H1 (cell line): Measurements from ENCODE around the gene EGF. TPM values are rescaled to one million over a fixed set of nuclear protein-coding genes. Genes with fewer than 3 reads are reported as not detected.

Experiments
- CTCF ChIA-PET: fragments of 300-600 bp; sonication (Branson Sonifier 250); formaldehyde crosslinking; loops from one replicate; lab custom pipeline; 2021; ENCODE audit not compliant: partially characterized antibody; lab: Charles Lee
- POLR2A ChIA-PET: fragments of 300-600 bp; sonication (Branson Sonifier 250); formaldehyde crosslinking; loops from one replicate; lab custom pipeline; 2021; ENCODE audit warnings: inconsistent platforms; ENCODE audit not compliant: partially characterized antibody; lab: Charles Lee
- DNase-seq, 2 experiments: peaks; one replicate each; pipeline versions ENCODE4 v3.0.0 to v3.0.0-alpha.2; 2010 to 2022; ENCODE audit warnings: low spot score in 2 of 2, low read depth in 1 of 2, mixed read lengths in 1 of 2
- FAIRE-seq: peaks from 2 replicates; lab custom pipeline; 2011; peaks lifted over from hg19 to GRCh38; lab: Jason Lieb, UNC
- H2AFZ ChIP-seq: 2 replicates; pipeline ENCODE4 v1.8.1; 2012; ENCODE audit warnings: low read length, inconsistent platforms
- H2AK5ac ChIP-seq: 2 replicates; pipeline ENCODE4 v1.6.1; 2013; ENCODE audit warnings: low read depth, low read length
- H2BK120ac ChIP-seq: replicated peaks from 2 replicates; pipeline ENCODE3; 2013; ENCODE audit warnings: low read depth, low read length, inconsistent platforms
- H2BK12ac ChIP-seq: 2 replicates; pipeline ENCODE4 v1.6.1; 2013; ENCODE audit warnings: low read depth, low read length
- H2BK15ac ChIP-seq: 2 replicates; pipeline ENCODE4 v1.6.1; 2013; ENCODE audit warnings: low read length
- H2BK20ac ChIP-seq: 2 replicates; pipeline ENCODE4 v1.6.1; 2013; ENCODE audit warnings: low read length
- H2BK5ac ChIP-seq: 2 replicates; pipeline ENCODE4 v1.6.1; 2013; ENCODE audit warnings: low read depth, low read length
- H3K14ac ChIP-seq: 2 replicates; pipeline ENCODE4 v1.6.1; 2013; ENCODE audit warnings: inconsistent platforms; ENCODE audit not compliant: insufficient read length
- H3K18ac ChIP-seq: 2 replicates; pipeline ENCODE4 v1.6.1; 2013; ENCODE audit warnings: low read length; ENCODE audit errors: extremely low read depth
- H3K23ac ChIP-seq: 2 replicates; pipeline ENCODE4 v1.6.1; 2013; ENCODE audit warnings: inconsistent platforms; ENCODE audit not compliant: insufficient read length
- H3K23me2 ChIP-seq: 2 replicates; pipeline ENCODE4 v1.6.1; 2013; ENCODE audit warnings: low read depth, low read length
- H3K27ac ChIP-seq: 2 replicates; pipeline ENCODE4 v1.6.1; 2011; ENCODE audit warnings: low read depth, low read length, inconsistent platforms
- H3K27me3 ChIP-seq, 4 experiments: replicated peaks in 1 of 4; 1 replicate in 1 of 4; 2 replicates in 3 of 4; pipeline versions ENCODE4 v1.6.1 to v1.8.1; 2011 to 2013; ENCODE audit warnings: low read length in 3 of 4, mild to moderate bottlenecking in 3 of 4, inconsistent platforms in 2 of 4, mixed read lengths in 2 of 4, moderate library complexity in 1 of 4; ENCODE audit not compliant: control insufficient read depth in 3 of 4, insufficient read depth in 3 of 4; ENCODE audit errors: extremely low read depth in 1 of 4
- H3K36me3 ChIP-seq, 4 experiments: 2 replicates each; pipeline versions ENCODE4 v1.6.1 to v1.8.1; 2011 to 2013; ENCODE audit warnings: mild to moderate bottlenecking in 4 of 4, low read length in 3 of 4, moderate library complexity in 2 of 4, control low read depth in 1 of 4, inconsistent platforms in 1 of 4; ENCODE audit not compliant: insufficient read depth in 4 of 4, control insufficient read depth in 2 of 4
- H3K4ac ChIP-seq: replicated peaks from 2 replicates; pipeline ENCODE3; 2013; ENCODE audit warnings: low read length, low read depth, mixed read lengths, inconsistent platforms; ENCODE audit not compliant: insufficient read length
- H3K4me1 ChIP-seq, 4 experiments: replicated peaks in 1 of 4; 1 replicate in 1 of 4; 2 replicates in 3 of 4; pipeline versions ENCODE4 v1.6.1 to v1.8.1; 2011 to 2013; ENCODE audit warnings: low read length in 3 of 4, inconsistent platforms in 2 of 4, mixed read lengths in 1 of 4; ENCODE audit not compliant: insufficient read depth in 4 of 4, control insufficient read depth in 3 of 4
- H3K4me2 ChIP-seq, 2 experiments: 2 replicates each; pipeline versions ENCODE4 v1.6.1 to v1.8.1; 2011 to 2013; ENCODE audit warnings: low read depth in 2 of 2, low read length in 2 of 2, control low read depth in 1 of 2, inconsistent platforms in 1 of 2, mild to moderate bottlenecking in 1 of 2; ENCODE audit not compliant: insufficient read depth in 1 of 2
- H3K4me3 ChIP-seq, 4 experiments: fragments of 200-600, 300-600 bp in 1 of 4; sonication (generic), shearing (Covaris generic), sonication (Bioruptor Twin) in 1 of 4; 2 replicates each; pipeline versions ENCODE4 v1.5.1 to v1.8.1; 2011 to 2016; ENCODE audit warnings: low read length in 4 of 4, low read depth in 3 of 4, control low read depth in 2 of 4, inconsistent platforms in 2 of 4, mild to moderate bottlenecking in 2 of 4, mixed read lengths in 1 of 4, moderate library complexity in 1 of 4; ENCODE audit not compliant: insufficient read depth in 2 of 4; ENCODE audit errors: extremely low read depth in 1 of 4
- H3K56ac ChIP-seq: replicated peaks from 2 replicates; pipeline ENCODE3; 2013; ENCODE audit warnings: low read depth, mild to moderate bottlenecking, mixed read lengths, low read length, inconsistent platforms; ENCODE audit not compliant: insufficient read length
- H3K79me1 ChIP-seq: 2 replicates; pipeline ENCODE4 v1.6.1; 2013; ENCODE audit warnings: low read depth, low read length, control low read depth
- H3K79me2 ChIP-seq, 2 experiments: 2 replicates each; pipeline versions ENCODE4 v1.6.1 to v1.8.1; 2012 to 2013; ENCODE audit warnings: low read length in 2 of 2, mild to moderate bottlenecking in 2 of 2, inconsistent platforms in 1 of 2; ENCODE audit not compliant: insufficient read depth in 2 of 2, control insufficient read depth in 1 of 2
- H3K9ac ChIP-seq, 4 experiments: replicated peaks in 1 of 4; 1 replicate in 1 of 4; 2 replicates in 3 of 4; pipeline versions ENCODE4 v1.6.1 to v1.8.1; 2011 to 2013; ENCODE audit warnings: low read depth in 3 of 4, low read length in 3 of 4, control low read depth in 2 of 4, mild to moderate bottlenecking in 2 of 4, moderate library complexity in 2 of 4, inconsistent platforms in 1 of 4; ENCODE audit errors: extremely low read depth in 1 of 4
- H3K9me3 ChIP-seq, 2 experiments: 2 replicates each; pipeline versions ENCODE4 v1.6.1 to v1.8.1; 2012 to 2013; ENCODE audit warnings: mild to moderate bottlenecking in 2 of 2, moderate library complexity in 2 of 2, control low read depth in 1 of 2, inconsistent platforms in 1 of 2, low read depth in 1 of 2, low read length in 1 of 2, mixed read lengths in 1 of 2; ENCODE audit not compliant: insufficient read depth in 2 of 2
- H4K20me1 ChIP-seq, 2 experiments: replicated peaks in 1 of 2; 2 replicates each; pipeline versions ENCODE3 to v1.8.1; 2011 to 2013; ENCODE audit warnings: inconsistent platforms in 2 of 2, low read length in 2 of 2, mild to moderate bottlenecking in 1 of 2; ENCODE audit not compliant: insufficient read depth in 2 of 2, control insufficient read depth in 1 of 2
- H4K5ac ChIP-seq: 2 replicates; pipeline ENCODE4 v1.6.1; 2013; ENCODE audit warnings: low read length, low read depth, mixed read lengths, inconsistent platforms; ENCODE audit not compliant: insufficient read length
- H4K8ac ChIP-seq: 2 replicates; pipeline ENCODE4 v1.8.0; 2013; ENCODE audit warnings: mild to moderate bottlenecking, moderate library complexity, low read length, inconsistent platforms; ENCODE audit not compliant: insufficient read depth; ENCODE audit errors: extremely low read depth
- H4K91ac ChIP-seq: replicated peaks from 2 replicates; pipeline ENCODE3; 2013; ENCODE audit warnings: low read length, mixed read lengths, inconsistent platforms; ENCODE audit not compliant: insufficient read length
- ATF3 ChIP-seq: IDR thresholded peaks from 2 replicates; pipeline ENCODE4 v1.6.1; 2011; ENCODE audit warnings: low read depth, mild to moderate bottlenecking, low read length; ENCODE audit not compliant: insufficient read depth
- CHD1 ChIP-seq: IDR thresholded peaks from 2 replicates; pipeline ENCODE4 v1.6.1; 2012; ENCODE audit warnings: low read depth, low read length, improper control_type of control experiment
- CTBP2 ChIP-seq: IDR thresholded peaks from 2 replicates; pipeline ENCODE4 v1.7.0; 2011; ENCODE audit warnings: borderline replicate concordance, mild to moderate bottlenecking, moderate library complexity, mixed read lengths, low read length; ENCODE audit not compliant: insufficient read depth, insufficient read length
- EP300 ChIP-seq, 2 experiments: IDR thresholded peaks; 1 replicate in 1 of 2; 2 replicates in 1 of 2; pipeline ENCODE4 v1.6.1; 2011 to 2012; ENCODE audit warnings: low read depth in 2 of 2, low read length in 2 of 2, mild to moderate bottlenecking in 2 of 2, borderline replicate concordance in 1 of 2, inconsistent platforms in 1 of 2, moderate library complexity in 1 of 2
- FOSL1 ChIP-seq: IDR thresholded peaks from 2 replicates; pipeline ENCODE4 v1.6.1; 2011; ENCODE audit warnings: mild to moderate bottlenecking, low read depth, low read length, moderate library complexity; ENCODE audit not compliant: insufficient read depth
- JUN ChIP-seq: IDR thresholded peaks from 2 replicates; pipeline ENCODE4 v1.6.1; 2011; ENCODE audit warnings: low read depth, mild to moderate bottlenecking, improper control_type of control experiment, low read length
- SIRT6 ChIP-seq: IDR thresholded peaks from one replicate; pipeline ENCODE4 v1.7.1; 2012; ENCODE audit warnings: low read length, inconsistent platforms
- SP4 ChIP-seq: IDR thresholded peaks from 2 replicates; pipeline ENCODE4 v1.6.1; 2012; ENCODE audit warnings: low read length, inconsistent platforms
- YY1 ChIP-seq: IDR thresholded peaks from 2 replicates; pipeline ENCODE4 v1.6.1; 2011; ENCODE audit warnings: low read depth, mild to moderate bottlenecking, low read length
- WGBS, 2 experiments: shearing (Covaris generic) in 1 of 2; methylation state at CpG; one replicate each; pipeline versions ENCODE4 v1.1.6 to v1.1.7; 2013 to 2015; ENCODE audit warnings: low lambda C conversion rate in 2 of 2, mixed read lengths in 2 of 2, inconsistent platforms in 1 of 2, low coverage in 1 of 2, missing lambda C conversion rate in 1 of 2; ENCODE audit not compliant: insufficient replicate concordance in 2 of 2, insufficient coverage in 1 of 2, insufficient read length in 1 of 2; ENCODE audit errors: extremely low coverage in 1 of 2, missing lambda C conversion rate in 1 of 2; 5-methylcytosine and 5-hydroxymethylcytosine counted together
- polyA plus RNA-seq, 7 experiments: library from polyadenylated mRNA; depleted of rRNA in 3 of 7; stranded (reverse) in 5 of 7; unstranded in 2 of 7; fragments of >200 nt in 5 of 7; fragments of 200-250 nt in 2 of 7; gene quantifications; 1 replicate in 5 of 7; 2 replicates in 1 of 7; 4 replicates in 1 of 7; pipeline versions ENCODE4 v1.2.1 to v1.2.3, GENCODE V29; 2011 to 2013; ENCODE audit warnings: missing spikeins in 2 of 7, mixed read lengths in 2 of 7
- total RNA-seq: library from RNA; stranded (reverse); fragmentation: NEBNext Ultra II Directional; extraction: Animal tissue kit (Norgen Biotek cat#: 25700); gene quantifications from 2 replicates; pipeline ENCODE4 v1.2.1, GENCODE V29; 2021

EGF gene
- total and polyA plus RNA-seq, 2 of the 8 experiments (the other 6 are each of a cell fraction or from before 2014, with no cell fraction given): 1.5 to 2.6 TPM

GRCh38 chr4:110020646-110021443 is 108.2 kb downstream of the EGF start:
- no peaks in the 10 kb centered on the region for H4K20me1 ChIP-seq
- FAIRE-seq: no peak
- POLR2A ChIA-PET: interaction anchor here (0.8 kb wide), 1 partner anchor 177 kb away, joined by 3 read pairs; the partner anchor contains the start of gene ELOVL6

More at GRCh38 chr4:110020646-110021443, 108.2 kb downstream of the EGF start:
- no peak overlapping the region; a peak in 1 of 4 replicates for H3K4me2 ChIP-seq
- H3K4me1 ChIP-seq: peaks cover 0 to 3% (median 0%) of the 10 kb centered on the region in 4 experiments; a peak in 2 of 7 replicates
- H4K91ac ChIP-seq: no peak overlapping the region
- no peak overlapping the region for H3K18ac ChIP-seq
- no peaks in the 10 kb centered on the region for H3K23me2 ChIP-seq
- H3K4me3 ChIP-seq: no peak overlapping the region
- H3K27me3 ChIP-seq: no peaks in the 10 kb centered on the region
- DNase-seq: no peak
- no peak overlapping the region for H2BK20ac ChIP-seq
- H3K4ac ChIP-seq: no peak overlapping the region
- H3K9me3 ChIP-seq: no peaks in the 10 kb centered on the region
- H3K56ac ChIP-seq: no peak overlapping the region
- H2BK5ac ChIP-seq: no peak overlapping the region
- no peaks in the 10 kb centered on the region for H3K79me1 ChIP-seq
- no peaks in the 10 kb centered on the region for H3K36me3 ChIP-seq
- H3K23ac ChIP-seq: no peak overlapping the region
- peak overlapping the region; percentile 36; the same call in 1 of the 2 replicates for H2AFZ ChIP-seq
- no peak overlapping the region for H3K27ac ChIP-seq
- no peaks in the 10 kb centered on the region for H3K79me2 ChIP-seq
- WGBS, 2 experiments: 81% methylated on average over 4 of the region's 4 CpGs; no CpG with 5 or more reads in 1 of the 2 experiments
- no peak overlapping the region for H3K14ac ChIP-seq
- no peak overlapping the region for H2AK5ac ChIP-seq
- no peak overlapping the region for H3K9ac ChIP-seq
- H2BK12ac ChIP-seq: no peak overlapping the region
- H4K5ac ChIP-seq: no peak overlapping the region
- TF ChIP-seq ATF3: no peak
- no peak for TF ChIP-seq EP300 (IDR thresholded peaks at IDR 0.05; ENCODE audit: borderline replicate concordance in 1 of 2, low read depth in 2 of 2, low read length in 2 of 2)
- no peak for TF ChIP-seq YY1
- TF ChIP-seq JUN: no peak
- no peak for TF ChIP-seq CTBP2
- no peak for TF ChIP-seq SIRT6
- no peak for TF ChIP-seq SP4
- no peak for TF ChIP-seq CHD1
- TF ChIP-seq FOSL1: no peak
- CTCF ChIA-PET: interaction anchor here (0.9 to 4.4 kb wide), 12 partner anchors 10 to 498 kb away, joined by 3 to 32 read pairs (median 4); no protein-coding TSS in a partner anchor
- H4K8ac ChIP-seq: no peak overlapping the region
- H2BK15ac ChIP-seq: no peak overlapping the region
- H2BK120ac ChIP-seq: no peak overlapping the region
